ENCODE results near the gene VEZF1.

Gene VEZF1

GRCh38 chr17:57986841-57987580 lies 1.0 kb downstream of the VEZF1 start:
- no peak for TF ChIP-seq CTCF (IDR thresholded peaks at IDR 0.05; ENCODE audit: low read depth, low read length)
- Histone ChIP-seq H3K4me3 (ENCODE audit: low read depth, low read length) (peak overlapping the region; percentile 87), H3K9me3 (no peaks in the 10 kb centered on the region), H3K4me1 (peaks cover 15% of the 10 kb centered on the region), H3K36me3 (peaks cover 7% of the 10 kb centered on the region), H3K27me3 (no peaks in the 10 kb centered on the region)
- no peak for DNase-seq

- TF ChIP-seq CTCF (IDR thresholded peaks at IDR 0.05; ENCODE audit: low read depth, low read length), result no peak
- no peak for DNase-seq
- Histone ChIP-seq H3K27me3 (no peaks in the 10 kb centered on the region), H3K9me3 (no peaks in the 10 kb centered on the region), H3K36me3 (peaks cover 20% of the 10 kb centered on the region), H3K4me1 (peaks cover 15% of the 10 kb centered on the region), H3K4me3 (ENCODE audit: low read depth, low read length) (peak overlapping the region; percentile 87)
These were observed 2.4 kb downstream of the VEZF1 start for GRCh38 chr17:57985675-57985974.

- H3K27me3 ChIP-seq, result no peaks in the 10 kb centered on the region
- H3K9me3 ChIP-seq, result no peaks in the 10 kb centered on the region
- H3K4me1 ChIP-seq, result peaks cover 15% of the 10 kb centered on the region
- DNase-seq, result no peak
- peaks cover 25% of the 10 kb centered on the region for H3K36me3 ChIP-seq
- no peak for TF ChIP-seq CTCF (IDR thresholded peaks at IDR 0.05; ENCODE audit: low read depth, low read length)
- H3K4me3 ChIP-seq (ENCODE audit: low read depth, low read length), result peak overlapping the region; percentile 87
These were observed 2.9 kb downstream of the VEZF1 start for GRCh38 chr17:57984936-57985674.

DNA sequence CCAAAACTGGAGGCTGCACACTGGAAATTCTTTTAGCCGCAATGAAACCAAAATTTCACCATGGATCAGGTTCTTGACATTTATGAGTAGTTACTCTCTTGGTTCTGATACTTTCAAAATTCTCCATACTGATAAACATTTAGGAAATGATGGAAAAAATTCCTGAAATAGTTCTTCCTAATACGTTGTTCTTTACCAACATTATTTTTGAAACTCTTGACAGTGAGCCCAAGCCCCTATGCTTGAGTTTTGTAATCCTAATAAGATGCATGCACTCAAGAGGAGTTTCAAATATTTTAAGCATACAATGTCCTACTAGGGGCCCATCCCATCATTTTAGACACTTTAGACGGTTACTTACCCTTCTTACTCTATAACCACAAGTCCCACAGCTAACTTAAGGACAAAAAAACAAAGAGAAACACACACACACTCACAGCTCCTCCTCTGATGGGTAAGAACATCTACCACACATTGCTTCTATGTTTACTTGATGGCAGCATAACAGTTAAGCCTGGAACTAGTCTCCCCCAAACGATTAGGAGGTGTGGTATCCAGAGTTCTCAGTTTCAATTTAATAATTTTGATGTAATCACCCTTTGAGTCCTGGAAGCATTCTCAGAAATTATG lies 3.7 kb downstream of the VEZF1 start:
- H3K4me3 ChIP-seq (ENCODE audit: low read depth, low read length), result peak overlapping the region; percentile 87; the same call in 1 of the 2 replicates
- H3K36me3 ChIP-seq, result peaks cover 28% of the 10 kb centered on the region
- peaks cover 14% of the 10 kb centered on the region for H3K4me1 ChIP-seq
- no peaks in the 10 kb centered on the region for H3K27me3 ChIP-seq
- TF ChIP-seq CTCF (IDR thresholded peaks at IDR 0.05; ENCODE audit: low read depth, low read length), result no peak
- DNase-seq, result no peak
- H3K9me3 ChIP-seq, result no peaks in the 10 kb centered on the region

DNA sequence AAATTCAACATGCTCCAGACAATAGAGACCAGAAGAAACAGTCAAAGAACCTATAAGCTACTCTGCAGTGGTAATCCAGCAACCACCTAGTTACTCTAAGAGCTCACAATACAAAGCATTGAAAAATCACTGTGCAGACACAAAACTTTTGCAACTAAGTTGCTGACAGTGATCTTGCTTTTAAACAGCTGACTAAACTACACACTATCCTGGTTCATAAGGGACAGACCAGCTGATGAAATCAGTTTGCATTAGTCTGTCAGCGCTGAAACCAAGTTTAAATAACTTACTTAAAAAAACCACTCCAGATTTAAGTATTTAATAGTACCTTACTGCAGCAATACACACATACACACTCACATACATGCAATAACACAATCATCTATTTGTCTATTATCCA lies 4.6 kb downstream of the VEZF1 start:
- no peak overlapping the region for H3K4me3 ChIP-seq (ENCODE audit: low read depth, low read length)
- no peak for DNase-seq
- H3K4me1 ChIP-seq, result peaks cover 9% of the 10 kb centered on the region
- no peaks in the 10 kb centered on the region for H3K27me3 ChIP-seq
- peaks cover 36% of the 10 kb centered on the region for H3K36me3 ChIP-seq
- no peak for TF ChIP-seq CTCF (IDR thresholded peaks at IDR 0.05; ENCODE audit: low read depth, low read length)
- H3K9me3 ChIP-seq, result no peaks in the 10 kb centered on the region
